SK-N-SH treated with all-trans-retinoic acid at 6 μM for 48 hours (cell line): Measurements from ENCODE around the gene SLK.

Source experiments
- ATAC-seq: fragments of 200-7000 bp; cut with Tn5 transposase; 3 replicates; pipeline ENCODE4 v1.9.1; 2020; ENCODE audit warnings: mild to moderate bottlenecking, moderate library complexity
- ARNTL ChIP-seq: fragments of 450-650 bp; formaldehyde crosslinking; IDR thresholded peaks from 2 replicates; pipeline ENCODE4 v1.5.0; 2020; ENCODE audit warnings: low read depth, mild to moderate bottlenecking, moderate library complexity, borderline replicate concordance
- BACH2 ChIP-seq: fragments of 250-450 bp; sonication (Bioruptor Pico); IDR thresholded peaks from 2 replicates; pipeline ENCODE4 v1.9.0; 2021; ENCODE audit warnings: mild to moderate bottlenecking, borderline replicate concordance
- CREB5 ChIP-seq: fragments of 250-450 bp; sonication (Bioruptor Pico); IDR thresholded peaks from 2 replicates; pipeline ENCODE4 v1.5.1; 2020; ENCODE audit warnings: low read depth, mild to moderate bottlenecking, moderate library complexity
- CSDC2 ChIP-seq: fragments of 250-450 bp; sonication (Bioruptor Pico); IDR thresholded peaks from 2 replicates; pipeline ENCODE4 v1.5.0; 2020; ENCODE audit warnings: mild to moderate bottlenecking, moderate library complexity
- CSRNP3 ChIP-seq: fragments of 250-450 bp; sonication (Bioruptor Pico); IDR thresholded peaks from 2 replicates; pipeline ENCODE4 v1.5.1; 2021; ENCODE audit warnings: mild to moderate bottlenecking, moderate library complexity
- ESRRG ChIP-seq: fragments of 250-450 bp; sonication (Bioruptor Pico); IDR thresholded peaks from 2 replicates; pipeline ENCODE4 v1.6.1; 2021; ENCODE audit warnings: mild to moderate bottlenecking
- ISL1 ChIP-seq: fragments of 250-450 bp; sonication (Bioruptor Pico); IDR thresholded peaks from 2 replicates; pipeline ENCODE4 v2.1.2; 2022; ENCODE audit warnings: mild to moderate bottlenecking, moderate library complexity
- OSR1 ChIP-seq: fragments of 250-450 bp; sonication (Bioruptor Pico); IDR thresholded peaks from 2 replicates; pipeline ENCODE4 v1.8.0; 2022; ENCODE audit warnings: moderate library complexity, mild to moderate bottlenecking, inconsistent platforms
- PATZ1 ChIP-seq: fragments of 250-450 bp; sonication (Bioruptor Pico); IDR thresholded peaks from 2 replicates; pipeline ENCODE4 v1.8.0; 2020; ENCODE audit warnings: mild to moderate bottlenecking, moderate library complexity, borderline replicate concordance
- POU6F1 ChIP-seq: fragments of 250-450 bp; sonication (Bioruptor Pico); IDR thresholded peaks from 2 replicates; pipeline ENCODE4 v1.8.0; 2021; ENCODE audit warnings: low read depth, mild to moderate bottlenecking, moderate library complexity, borderline replicate concordance
- PPARA ChIP-seq: fragments of 250-450 bp; sonication (Bioruptor Pico); IDR thresholded peaks from 2 replicates; pipeline ENCODE4 v1.5.0; 2020; ENCODE audit warnings: mild to moderate bottlenecking, borderline replicate concordance
- RARB ChIP-seq: fragments of 250-450 bp; sonication (Bioruptor Pico); IDR thresholded peaks from 2 replicates; pipeline ENCODE4 v1.8.0; 2021; ENCODE audit warnings: mild to moderate bottlenecking, moderate library complexity
- SNAI2 ChIP-seq: fragments of 250-450 bp; sonication (Bioruptor Pico); IDR thresholded peaks from 2 replicates; pipeline ENCODE4 v1.5.0; 2020; ENCODE audit warnings: mild to moderate bottlenecking, moderate library complexity
- TCF4 ChIP-seq: fragments of 250-450 bp; sonication (Bioruptor Pico); IDR thresholded peaks from 2 replicates; pipeline ENCODE4 v1.8.0; 2021; ENCODE audit warnings: mild to moderate bottlenecking, moderate library complexity, borderline replicate concordance
- TOX ChIP-seq: fragments of 250-450 bp; sonication (Bioruptor Pico); IDR thresholded peaks from 2 replicates; pipeline ENCODE4 v1.8.0; 2021; ENCODE audit warnings: mild to moderate bottlenecking, moderate library complexity, borderline replicate concordance
- TSHZ2 ChIP-seq: fragments of 250-450 bp; sonication (Bioruptor Pico); IDR thresholded peaks from 2 replicates; pipeline ENCODE4 v1.5.0; 2020; ENCODE audit warnings: mild to moderate bottlenecking, moderate library complexity
- ZC3H10 ChIP-seq: fragments of 250-450 bp; sonication (Bioruptor Pico); IDR thresholded peaks from 2 replicates; pipeline ENCODE4 v1.5.1; 2021; ENCODE audit warnings: mild to moderate bottlenecking, moderate library complexity
- ZFP3 ChIP-seq: fragments of 250-450 bp; sonication (Bioruptor Pico); IDR thresholded peaks from 2 replicates; pipeline ENCODE4 v1.5.0; 2020; ENCODE audit warnings: mild to moderate bottlenecking, moderate library complexity
- ZFP30 ChIP-seq: fragments of 450-650 bp; formaldehyde crosslinking; IDR thresholded peaks from 2 replicates; pipeline ENCODE4 v1.5.0; 2022; ENCODE audit warnings: mild to moderate bottlenecking, moderate library complexity
- ZNF565 ChIP-seq: fragments of 450-650 bp; formaldehyde crosslinking; conservative IDR thresholded peaks from 2 replicates; pipeline ENCODE4 v1.5.0; 2020; ENCODE audit warnings: low read depth, mild to moderate bottlenecking, moderate library complexity
- ZNF70 ChIP-seq: fragments of 450-650 bp; formaldehyde crosslinking; IDR thresholded peaks from 2 replicates; pipeline ENCODE4 v1.5.0; 2020; ENCODE audit warnings: mild to moderate bottlenecking, moderate library complexity
- ZNF8 ChIP-seq: fragments of 450-650 bp; formaldehyde crosslinking; IDR thresholded peaks from 2 replicates; pipeline ENCODE4 v1.5.0; 2020; ENCODE audit warnings: mild to moderate bottlenecking, moderate library complexity

SLK gene

GRCh38 chr10:104022026-104022425, 55.1 kb downstream of the SLK start:
- no peak for ATAC-seq
- no peak for TF ChIP-seq ZNF70 (CRISPR knock-in tag)
- TF ChIP-seq ARNTL (CRISPR knock-in tag), result no peak
- TF ChIP-seq ZNF565 (CRISPR knock-in tag), result no peak
- no peak for TF ChIP-seq TOX
- TF ChIP-seq ZC3H10, result no peak
- TF ChIP-seq CSRNP3 (CRISPR knock-in tag), result no peak
- TF ChIP-seq TCF4 (CRISPR knock-in tag), result no peak
- no peak for TF ChIP-seq TSHZ2 (CRISPR knock-in tag)
- TF ChIP-seq OSR1 (CRISPR knock-in tag), result no peak
- TF ChIP-seq SNAI2 (CRISPR knock-in tag), result no peak
- TF ChIP-seq CSDC2 (CRISPR knock-in tag), result no peak
- TF ChIP-seq ISL1 (CRISPR knock-in tag), result no peak
- no peak for TF ChIP-seq PATZ1
- TF ChIP-seq ZFP3 (CRISPR knock-in tag), result no peak
- TF ChIP-seq RARB (CRISPR knock-in tag), result no peak
- TF ChIP-seq, all 23 proteins: peak for 0

- no peak for ATAC-seq
- TF ChIP-seq ZC3H10 (no peak), CSDC2 (CRISPR knock-in tag) (no peak), SNAI2 (CRISPR knock-in tag) (no peak), ZFP3 (CRISPR knock-in tag) (no peak), ISL1 (CRISPR knock-in tag) (no peak), CSRNP3 (CRISPR knock-in tag) (no peak), BACH2 (CRISPR knock-in tag) (no peak), ZNF8 (no peak), RARB (CRISPR knock-in tag) (no peak), ESRRG (CRISPR knock-in tag) (no peak), TCF4 (CRISPR knock-in tag) (no peak), TOX (no peak), ZFP30 (CRISPR knock-in tag) (no peak), POU6F1 (CRISPR knock-in tag) (no peak), ZNF565 (CRISPR knock-in tag) (no peak), CREB5 (CRISPR knock-in tag) (no peak), PPARA (CRISPR knock-in tag) (no peak), ARNTL (CRISPR knock-in tag) (no peak)
Measured at GRCh38 chr10:104025524-104025923, 58.6 kb downstream of the SLK start.
